Erythroblast (primary cell): Measurements from ENCODE around the gene BICRA.

Experiments used
- GATA1 ChIP-seq: IDR thresholded peaks from 2 replicates; pipeline ENCODE4 v1.6.1; 2011; ENCODE audit warnings: low read depth, mild to moderate bottlenecking, control low read depth, low read length, moderate library complexity
- POLR2A ChIP-seq: IDR thresholded peaks from 2 replicates; pipeline ENCODE4 v1.6.1; 2011; ENCODE audit warnings: mild to moderate bottlenecking, low read length

DNA sequence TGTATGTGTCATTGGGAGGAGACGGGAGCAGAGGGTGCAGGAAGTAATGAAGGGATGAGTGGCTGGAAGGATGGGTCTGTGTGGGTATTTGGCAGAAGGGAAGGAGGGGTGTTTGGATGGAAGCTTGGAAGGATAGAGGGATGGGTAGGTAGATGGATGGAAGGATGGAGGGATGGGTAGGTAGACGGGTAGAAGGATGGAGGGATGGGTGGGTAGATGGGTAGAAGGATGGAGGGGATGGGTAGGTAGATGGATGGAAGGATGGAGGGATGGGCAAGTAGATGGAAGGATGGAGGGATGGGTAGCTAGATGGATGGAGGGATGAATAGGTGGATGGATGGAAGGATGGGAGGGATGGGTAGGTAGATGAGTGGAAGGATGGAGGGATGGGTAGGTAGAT lies 62.6 kb downstream of the BICRA start:
- TF ChIP-seq POLR2A (no peak), GATA1 (no peak)
